H1 (cell line): ENCODE results near the gene FAM186B. TPM values are rescaled to one million over a fixed set of nuclear protein-coding genes. Genes with fewer than 3 reads are reported as not detected.

Experiments used
- CTCF ChIA-PET: fragments of 300-600 bp; sonication (Branson Sonifier 250); formaldehyde crosslinking; loops from one replicate; lab custom pipeline; 2021; ENCODE audit not compliant: partially characterized antibody; lab: Charles Lee
- POLR2A ChIA-PET: fragments of 300-600 bp; sonication (Branson Sonifier 250); formaldehyde crosslinking; loops from one replicate; lab custom pipeline; 2021; ENCODE audit warnings: inconsistent platforms; ENCODE audit not compliant: partially characterized antibody; lab: Charles Lee
- DNase-seq, 2 experiments: peaks; one replicate each; pipeline versions ENCODE4 v3.0.0 to v3.0.0-alpha.2; 2010 to 2022; ENCODE audit warnings: low spot score in 2 of 2, low read depth in 1 of 2, mixed read lengths in 1 of 2
- FAIRE-seq: peaks from 2 replicates; lab custom pipeline; 2011; peaks lifted over from hg19 to GRCh38; lab: Jason Lieb, UNC
- H2AFZ ChIP-seq: 2 replicates; pipeline ENCODE4 v1.8.1; 2012; ENCODE audit warnings: low read length, inconsistent platforms
- H2AK5ac ChIP-seq: 2 replicates; pipeline ENCODE4 v1.6.1; 2013; ENCODE audit warnings: low read depth, low read length
- H2BK120ac ChIP-seq: replicated peaks from 2 replicates; pipeline ENCODE3; 2013; ENCODE audit warnings: low read depth, low read length, inconsistent platforms
- H2BK12ac ChIP-seq: 2 replicates; pipeline ENCODE4 v1.6.1; 2013; ENCODE audit warnings: low read depth, low read length
- H2BK15ac ChIP-seq: 2 replicates; pipeline ENCODE4 v1.6.1; 2013; ENCODE audit warnings: low read length
- H2BK20ac ChIP-seq: 2 replicates; pipeline ENCODE4 v1.6.1; 2013; ENCODE audit warnings: low read length
- H2BK5ac ChIP-seq: 2 replicates; pipeline ENCODE4 v1.6.1; 2013; ENCODE audit warnings: low read depth, low read length
- H3K14ac ChIP-seq: 2 replicates; pipeline ENCODE4 v1.6.1; 2013; ENCODE audit warnings: inconsistent platforms; ENCODE audit not compliant: insufficient read length
- H3K18ac ChIP-seq: 2 replicates; pipeline ENCODE4 v1.6.1; 2013; ENCODE audit warnings: low read length; ENCODE audit errors: extremely low read depth
- H3K23ac ChIP-seq: 2 replicates; pipeline ENCODE4 v1.6.1; 2013; ENCODE audit warnings: inconsistent platforms; ENCODE audit not compliant: insufficient read length
- H3K23me2 ChIP-seq: 2 replicates; pipeline ENCODE4 v1.6.1; 2013; ENCODE audit warnings: low read depth, low read length
- H3K27ac ChIP-seq: 2 replicates; pipeline ENCODE4 v1.6.1; 2011; ENCODE audit warnings: low read depth, low read length, inconsistent platforms
- H3K27me3 ChIP-seq, 4 experiments: replicated peaks in 1 of 4; 1 replicate in 1 of 4; 2 replicates in 3 of 4; pipeline versions ENCODE4 v1.6.1 to v1.8.1; 2011 to 2013; ENCODE audit warnings: low read length in 3 of 4, mild to moderate bottlenecking in 3 of 4, inconsistent platforms in 2 of 4, mixed read lengths in 2 of 4, moderate library complexity in 1 of 4; ENCODE audit not compliant: control insufficient read depth in 3 of 4, insufficient read depth in 3 of 4; ENCODE audit errors: extremely low read depth in 1 of 4
- H3K36me3 ChIP-seq, 4 experiments: 2 replicates each; pipeline versions ENCODE4 v1.6.1 to v1.8.1; 2011 to 2013; ENCODE audit warnings: mild to moderate bottlenecking in 4 of 4, low read length in 3 of 4, moderate library complexity in 2 of 4, control low read depth in 1 of 4, inconsistent platforms in 1 of 4; ENCODE audit not compliant: insufficient read depth in 4 of 4, control insufficient read depth in 2 of 4
- H3K4ac ChIP-seq: replicated peaks from 2 replicates; pipeline ENCODE3; 2013; ENCODE audit warnings: low read length, low read depth, mixed read lengths, inconsistent platforms; ENCODE audit not compliant: insufficient read length
- H3K4me1 ChIP-seq, 4 experiments: replicated peaks in 1 of 4; 1 replicate in 1 of 4; 2 replicates in 3 of 4; pipeline versions ENCODE4 v1.6.1 to v1.8.1; 2011 to 2013; ENCODE audit warnings: low read length in 3 of 4, inconsistent platforms in 2 of 4, mixed read lengths in 1 of 4; ENCODE audit not compliant: insufficient read depth in 4 of 4, control insufficient read depth in 3 of 4
- H3K4me2 ChIP-seq, 2 experiments: 2 replicates each; pipeline versions ENCODE4 v1.6.1 to v1.8.1; 2011 to 2013; ENCODE audit warnings: low read depth in 2 of 2, low read length in 2 of 2, control low read depth in 1 of 2, inconsistent platforms in 1 of 2, mild to moderate bottlenecking in 1 of 2; ENCODE audit not compliant: insufficient read depth in 1 of 2
- H3K4me3 ChIP-seq, 4 experiments: fragments of 200-600, 300-600 bp in 1 of 4; sonication (generic), shearing (Covaris generic), sonication (Bioruptor Twin) in 1 of 4; 2 replicates each; pipeline versions ENCODE4 v1.5.1 to v1.8.1; 2011 to 2016; ENCODE audit warnings: low read length in 4 of 4, low read depth in 3 of 4, control low read depth in 2 of 4, inconsistent platforms in 2 of 4, mild to moderate bottlenecking in 2 of 4, mixed read lengths in 1 of 4, moderate library complexity in 1 of 4; ENCODE audit not compliant: insufficient read depth in 2 of 4; ENCODE audit errors: extremely low read depth in 1 of 4
- H3K56ac ChIP-seq: replicated peaks from 2 replicates; pipeline ENCODE3; 2013; ENCODE audit warnings: low read depth, mild to moderate bottlenecking, mixed read lengths, low read length, inconsistent platforms; ENCODE audit not compliant: insufficient read length
- H3K79me1 ChIP-seq: 2 replicates; pipeline ENCODE4 v1.6.1; 2013; ENCODE audit warnings: low read depth, low read length, control low read depth
- H3K79me2 ChIP-seq, 2 experiments: 2 replicates each; pipeline versions ENCODE4 v1.6.1 to v1.8.1; 2012 to 2013; ENCODE audit warnings: low read length in 2 of 2, mild to moderate bottlenecking in 2 of 2, inconsistent platforms in 1 of 2; ENCODE audit not compliant: insufficient read depth in 2 of 2, control insufficient read depth in 1 of 2
- H3K9ac ChIP-seq, 4 experiments: replicated peaks in 1 of 4; 1 replicate in 1 of 4; 2 replicates in 3 of 4; pipeline versions ENCODE4 v1.6.1 to v1.8.1; 2011 to 2013; ENCODE audit warnings: low read depth in 3 of 4, low read length in 3 of 4, control low read depth in 2 of 4, mild to moderate bottlenecking in 2 of 4, moderate library complexity in 2 of 4, inconsistent platforms in 1 of 4; ENCODE audit errors: extremely low read depth in 1 of 4
- H3K9me3 ChIP-seq, 2 experiments: 2 replicates each; pipeline versions ENCODE4 v1.6.1 to v1.8.1; 2012 to 2013; ENCODE audit warnings: mild to moderate bottlenecking in 2 of 2, moderate library complexity in 2 of 2, control low read depth in 1 of 2, inconsistent platforms in 1 of 2, low read depth in 1 of 2, low read length in 1 of 2, mixed read lengths in 1 of 2; ENCODE audit not compliant: insufficient read depth in 2 of 2
- H4K20me1 ChIP-seq, 2 experiments: replicated peaks in 1 of 2; 2 replicates each; pipeline versions ENCODE3 to v1.8.1; 2011 to 2013; ENCODE audit warnings: inconsistent platforms in 2 of 2, low read length in 2 of 2, mild to moderate bottlenecking in 1 of 2; ENCODE audit not compliant: insufficient read depth in 2 of 2, control insufficient read depth in 1 of 2
- H4K5ac ChIP-seq: 2 replicates; pipeline ENCODE4 v1.6.1; 2013; ENCODE audit warnings: low read length, low read depth, mixed read lengths, inconsistent platforms; ENCODE audit not compliant: insufficient read length
- H4K8ac ChIP-seq: 2 replicates; pipeline ENCODE4 v1.8.0; 2013; ENCODE audit warnings: mild to moderate bottlenecking, moderate library complexity, low read length, inconsistent platforms; ENCODE audit not compliant: insufficient read depth; ENCODE audit errors: extremely low read depth
- H4K91ac ChIP-seq: replicated peaks from 2 replicates; pipeline ENCODE3; 2013; ENCODE audit warnings: low read length, mixed read lengths, inconsistent platforms; ENCODE audit not compliant: insufficient read length
- EGR1 ChIP-seq: IDR thresholded peaks from 2 replicates; pipeline ENCODE4 v1.6.1; 2011; ENCODE audit warnings: low read depth, low read length, borderline replicate concordance
- EZH2 ChIP-seq: fragments of 200-600 bp; sonication (generic); IDR thresholded peaks from 2 replicates; pipeline ENCODE4 v1.7.1; 2012; ENCODE audit warnings: low read depth, mild to moderate bottlenecking, moderate library complexity, low read length, inconsistent platforms; ENCODE audit not compliant: severe bottlenecking
- FOSL1 ChIP-seq: IDR thresholded peaks from 2 replicates; pipeline ENCODE4 v1.6.1; 2011; ENCODE audit warnings: mild to moderate bottlenecking, low read depth, low read length, moderate library complexity; ENCODE audit not compliant: insufficient read depth
- HDAC2 ChIP-seq, 2 experiments: fragments of 300-600 bp in 1 of 2; sonication (generic) in 1 of 2; IDR thresholded peaks; 2 replicates each; pipeline ENCODE4 v1.6.1; 2011 to 2012; ENCODE audit warnings: low read depth in 2 of 2, low read length in 2 of 2, mild to moderate bottlenecking in 2 of 2, moderate library complexity in 2 of 2, borderline replicate concordance in 1 of 2, inconsistent platforms in 1 of 2
- JUND ChIP-seq: IDR thresholded peaks from 2 replicates; pipeline ENCODE4 v1.6.1; 2011; ENCODE audit warnings: mild to moderate bottlenecking, improper control_type of control experiment, low read length
- MAFK ChIP-seq: IDR thresholded peaks from 2 replicates; pipeline ENCODE4 v1.6.1; 2012; ENCODE audit warnings: low read depth, mild to moderate bottlenecking, improper control_type of control experiment, low read length
- NRF1 ChIP-seq: IDR thresholded peaks from 2 replicates; pipeline ENCODE4 v1.6.1; 2011; ENCODE audit warnings: mild to moderate bottlenecking, low read depth, low read length, improper control_type of control experiment
- POLR2A ChIP-seq, 2 experiments: IDR thresholded peaks; 1 replicate in 1 of 2; 2 replicates in 1 of 2; pipeline ENCODE4 v1.6.1; 2011; ENCODE audit warnings: low read depth in 2 of 2, low read length in 2 of 2, mild to moderate bottlenecking in 2 of 2; ENCODE audit errors: control extremely low read depth in 1 of 2
- SIN3A ChIP-seq, 2 experiments: IDR thresholded peaks in 1 of 2; conservative IDR thresholded peaks in 1 of 2; 2 replicates each; pipeline ENCODE4 v1.6.1; 2011 to 2012; ENCODE audit warnings: low read length in 2 of 2, improper control_type of control experiment in 1 of 2, low read depth in 1 of 2, mild to moderate bottlenecking in 1 of 2
- SP4 ChIP-seq: IDR thresholded peaks from 2 replicates; pipeline ENCODE4 v1.6.1; 2012; ENCODE audit warnings: low read length, inconsistent platforms
- TCF12 ChIP-seq: IDR thresholded peaks from 2 replicates; pipeline ENCODE4 v1.6.1; 2011; ENCODE audit warnings: low read depth, mild to moderate bottlenecking, low read length
- WGBS, 2 experiments: shearing (Covaris generic) in 1 of 2; methylation state at CpG; one replicate each; pipeline versions ENCODE4 v1.1.6 to v1.1.7; 2013 to 2015; ENCODE audit warnings: low lambda C conversion rate in 2 of 2, mixed read lengths in 2 of 2, inconsistent platforms in 1 of 2, low coverage in 1 of 2, missing lambda C conversion rate in 1 of 2; ENCODE audit not compliant: insufficient replicate concordance in 2 of 2, insufficient coverage in 1 of 2, insufficient read length in 1 of 2; ENCODE audit errors: extremely low coverage in 1 of 2, missing lambda C conversion rate in 1 of 2; 5-methylcytosine and 5-hydroxymethylcytosine counted together
- polyA plus RNA-seq, 7 experiments: library from polyadenylated mRNA; depleted of rRNA in 3 of 7; stranded (reverse) in 5 of 7; unstranded in 2 of 7; fragments of >200 nt in 5 of 7; fragments of 200-250 nt in 2 of 7; gene quantifications; 1 replicate in 5 of 7; 2 replicates in 1 of 7; 4 replicates in 1 of 7; pipeline versions ENCODE4 v1.2.1 to v1.2.3, GENCODE V29; 2011 to 2013; ENCODE audit warnings: missing spikeins in 2 of 7, mixed read lengths in 2 of 7
- total RNA-seq: library from RNA; stranded (reverse); fragmentation: NEBNext Ultra II Directional; extraction: Animal tissue kit (Norgen Biotek cat#: 25700); gene quantifications from 2 replicates; pipeline ENCODE4 v1.2.1, GENCODE V29; 2021

FAM186B gene
- total and polyA plus RNA-seq, 2 of the 8 experiments (the other 6 are each of a cell fraction or from before 2014, with no cell fraction given), result 0.12 to 0.73 TPM

DNA sequence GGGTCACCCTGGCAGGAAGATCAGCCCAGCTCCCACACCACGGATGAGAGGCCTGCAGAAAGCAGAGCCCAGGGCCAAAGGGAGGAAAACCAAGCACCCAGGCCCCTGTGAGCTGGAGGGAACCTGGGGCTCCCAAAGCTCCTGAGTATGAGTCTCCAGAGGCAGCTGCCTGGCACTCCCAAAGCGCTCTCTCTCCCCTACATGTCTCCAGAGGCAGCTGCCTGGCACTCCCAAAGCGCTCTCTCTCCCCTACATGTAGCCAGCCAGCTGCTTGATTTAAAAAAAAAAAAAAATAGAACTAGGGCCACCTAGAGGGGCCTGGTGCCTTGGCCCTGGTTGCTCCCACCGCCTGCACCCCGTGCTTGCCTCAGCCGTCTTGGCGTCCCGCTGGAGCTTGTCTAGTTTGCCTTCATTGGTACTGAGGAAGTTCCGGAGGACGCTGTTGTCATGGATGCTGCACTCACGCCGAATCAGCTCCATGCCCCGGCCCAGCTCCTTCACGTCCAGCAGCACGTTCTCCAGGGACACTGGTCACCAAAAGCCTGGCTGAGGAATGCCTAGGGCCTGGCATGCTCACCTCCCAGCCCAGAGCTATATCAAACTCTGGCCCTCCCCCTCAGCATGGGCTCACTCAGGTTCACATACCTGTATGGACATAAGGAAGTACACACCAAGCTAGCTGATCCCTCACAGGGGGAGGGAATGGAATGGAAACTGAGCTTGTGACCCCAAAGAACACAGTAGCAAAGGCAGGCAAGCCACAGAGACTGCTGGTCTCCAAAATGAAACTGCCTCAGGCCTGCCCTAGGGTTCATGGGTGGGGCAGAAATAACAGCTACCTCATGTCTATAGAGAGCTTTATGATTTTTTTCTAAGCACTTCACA is 42.6 kb upstream of the FAM186B start:
- Histone ChIP-seq H3K14ac (no peak overlapping the region), H4K91ac (no peak overlapping the region), H3K79me2 (no peaks in the 10 kb centered on the region), H4K5ac (no peak overlapping the region), H4K20me1 (peaks cover 0 to 6% of the 10 kb centered on the region in 2 experiments), H3K23ac (no peak overlapping the region), H3K27me3 (no peaks in the 10 kb centered on the region), H3K4me3 (no peak overlapping the region), H3K18ac (no peak overlapping the region), H3K36me3 (peaks cover 15 to 54% (median 36%) of the 10 kb centered on the region in 4 experiments), H2BK120ac (no peak overlapping the region), H3K23me2 (no peaks in the 10 kb centered on the region), H3K79me1 (no peaks in the 10 kb centered on the region), H3K9ac (no peak overlapping the region), H2BK15ac (no peak overlapping the region), H3K27ac (no peak overlapping the region; the same call in 1 of the 2 replicates), H3K56ac (no peak overlapping the region), H2AK5ac (no peak overlapping the region), H3K4me2 (no peak overlapping the region), H2BK5ac (peak overlapping the region; percentile 12; the same call in 1 of the 2 replicates), H2AFZ (no peak overlapping the region), H3K4ac (no peak overlapping the region), H2BK12ac (no peak overlapping the region), H2BK20ac (no peak overlapping the region), H3K9me3 (no peaks in the 10 kb centered on the region), H3K4me1 (no peaks in the 10 kb centered on the region), H4K8ac (no peak overlapping the region)
- ChIA-PET POLR2A (interaction anchor here (0.9 to 3.1 kb wide), 14 partner anchors 8 to 93 kb away, joined by 3 to 14 read pairs (median 4); partner anchors contain the start of gene TMBIM6), CTCF (interaction anchor here (0.6 to 12.7 kb wide), 26 partner anchors 8 to 318 kb away, joined by 3 to 222 read pairs (median 5); partner anchors contain the start of genes FMNL3 and TMBIM6)
- TF ChIP-seq EZH2 (no peak), MAFK (no peak), HDAC2 (IDR thresholded peaks at IDR 0.05; ENCODE audit: borderline replicate concordance in 1 of 2, low read depth in 2 of 2, low read length in 2 of 2) (no peak), POLR2A (IDR thresholded peaks at IDR 0.05; ENCODE audit: control extremely low read depth in 1 of 2, low read depth in 2 of 2, low read length in 2 of 2) (no peak), FOSL1 (no peak), SIN3A (conservative IDR thresholded peaks at IDR 0.05 in 1 of 2, IDR thresholded peaks at IDR 0.05 in 1 of 2; ENCODE audit: low read depth in 1 of 2, low read length in 2 of 2) (no peak), TCF12 (no peak), NRF1 (no peak), EGR1 (no peak), JUND (no peak), SP4 (no peak)
- no peak for DNase-seq
- no peak for FAIRE-seq
- WGBS, 2 experiments, result 96% methylated on average over 15 of the region's 15 CpGs; no CpG with 5 or more reads in 1 of the 2 experiments
